ENCODE data around the gene ADAMTSL3. TPM values are rescaled to one million over a fixed set of nuclear protein-coding genes. Genes with fewer than 3 reads are reported as not detected.

The ADAMTSL3 gene
- total and polyA plus RNA-seq, 2 of the 8 experiments (the other 6 are each of a cell fraction or from before 2014, with no cell fraction given) = 0.35 to 1.4 TPM

DNA sequence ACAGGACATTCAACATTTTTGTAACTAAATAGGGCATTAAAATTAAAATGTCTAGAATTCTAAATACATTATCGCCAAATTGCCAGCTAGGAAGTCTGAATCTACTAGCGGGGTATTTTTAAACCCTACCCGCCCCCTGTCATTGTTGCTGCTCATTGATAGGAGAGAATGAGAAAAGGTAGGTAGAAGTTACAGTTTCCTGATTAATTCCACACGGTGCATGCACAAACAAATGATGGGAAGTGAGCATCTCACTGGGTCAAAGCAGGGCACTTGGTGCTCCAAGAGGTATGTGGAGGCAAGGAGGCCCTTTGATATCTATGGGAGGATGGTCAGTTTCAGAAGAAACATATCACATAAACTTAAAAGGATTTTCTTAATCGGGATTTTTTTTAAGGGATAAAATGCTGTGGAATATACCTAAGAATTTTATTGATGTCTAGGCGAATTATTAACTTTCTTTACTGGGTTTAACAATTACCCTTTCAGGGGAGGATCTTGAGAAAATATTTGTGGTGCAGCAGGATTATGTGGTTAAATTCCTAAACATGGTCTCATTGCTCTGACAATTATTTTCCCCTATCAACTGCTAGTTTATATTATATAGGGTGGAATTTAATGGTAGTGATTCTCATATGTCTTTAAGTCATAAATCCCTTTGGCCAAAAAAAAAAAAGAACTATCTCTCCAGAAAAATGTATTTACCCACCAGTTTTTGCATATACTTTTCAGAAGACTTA is 345.6 kb downstream of the ADAMTSL3 start:
- 72% methylated on average over 6 of the region's 6 CpGs; no CpG with 5 or more reads in 1 of the 2 experiments for WGBS, 2 experiments (ENCODE audit: extremely low coverage in 1 of 2, insufficient coverage in 1 of 2, insufficient read length in 1 of 2, insufficient replicate concordance in 2 of 2, low coverage in 1 of 2, low lambda C conversion rate in 2 of 2, missing lambda C conversion rate in 1 of 2)
- no peak overlapping the region for H4K91ac ChIP-seq (replicated peaks; ENCODE audit: insufficient read length, low read length)
- CTCF ChIA-PET (ENCODE audit: partially characterized antibody) = interaction anchor here (2.6 kb wide), 1 partner anchor 24 kb away, joined by 10 read pairs; no protein-coding TSS in a partner anchor
- TF ChIP-seq SP2 (IDR thresholded peaks at IDR 0.05; ENCODE audit: low read length) (no peak), SAP30 (IDR thresholded peaks at IDR 0.05; ENCODE audit: insufficient read depth, insufficient replicate concordance, low read length) (no peak), PHF8 (conservative IDR thresholded peaks at IDR 0.05; ENCODE audit: low read depth, low read length) (no peak), POU5F1 (IDR thresholded peaks at IDR 0.05; ENCODE audit: low read depth, low read length) (no peak), NRF1 (IDR thresholded peaks at IDR 0.05; ENCODE audit: low read depth, low read length) (no peak), SRF (IDR thresholded peaks at IDR 0.05; ENCODE audit: low read depth, low read length) (no peak), TAF1 (IDR thresholded peaks at IDR 0.05; ENCODE audit: low read depth, low read length) (no peak), ZNF274 (IDR thresholded peaks at IDR 0.05; ENCODE audit: borderline replicate concordance, extremely low read depth, low read length) (no peak), EZH2 (IDR thresholded peaks at IDR 0.05; ENCODE audit: low read depth, low read length, severe bottlenecking) (no peak)
- TF ChIP-seq, protein P1, sequence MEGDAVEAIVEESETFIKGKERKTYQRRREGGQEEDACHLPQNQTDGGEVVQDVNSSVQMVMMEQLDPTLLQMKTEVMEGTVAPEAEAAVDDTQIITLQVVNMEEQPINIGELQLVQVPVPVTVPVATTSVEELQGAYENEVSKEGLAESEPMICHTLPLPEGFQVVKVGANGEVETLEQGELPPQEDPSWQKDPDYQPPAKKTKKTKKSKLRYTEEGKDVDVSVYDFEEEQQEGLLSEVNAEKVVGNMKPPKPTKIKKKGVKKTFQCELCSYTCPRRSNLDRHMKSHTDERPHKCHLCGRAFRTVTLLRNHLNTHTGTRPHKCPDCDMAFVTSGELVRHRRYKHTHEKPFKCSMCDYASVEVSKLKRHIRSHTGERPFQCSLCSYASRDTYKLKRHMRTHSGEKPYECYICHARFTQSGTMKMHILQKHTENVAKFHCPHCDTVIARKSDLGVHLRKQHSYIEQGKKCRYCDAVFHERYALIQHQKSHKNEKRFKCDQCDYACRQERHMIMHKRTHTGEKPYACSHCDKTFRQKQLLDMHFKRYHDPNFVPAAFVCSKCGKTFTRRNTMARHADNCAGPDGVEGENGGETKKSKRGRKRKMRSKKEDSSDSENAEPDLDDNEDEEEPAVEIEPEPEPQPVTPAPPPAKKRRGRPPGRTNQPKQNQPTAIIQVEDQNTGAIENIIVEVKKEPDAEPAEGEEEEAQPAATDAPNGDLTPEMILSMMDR (IDR thresholded peaks at IDR 0.05; ENCODE audit: control extremely low read depth in 1 of 3, insufficient read depth in 1 of 3, low read depth in 1 of 3, low read length in 3 of 3) = no peak

More for the DNA sequence above, 345.6 kb downstream of the ADAMTSL3 start:
- POLR2A ChIA-PET (ENCODE audit: partially characterized antibody) = no interaction called here
- no peak overlapping the region for H2BK20ac ChIP-seq (ENCODE audit: low read length)
- H2BK15ac ChIP-seq (ENCODE audit: low read length) = no peak overlapping the region
- H4K5ac ChIP-seq (ENCODE audit: insufficient read length, low read depth, low read length) = no peak overlapping the region
- peaks cover 2% of the 10 kb centered on the region for H3K23me2 ChIP-seq (ENCODE audit: low read depth, low read length)
- no peak overlapping the region for H2AFZ ChIP-seq (ENCODE audit: low read length)
- no peak overlapping the region for H3K4ac ChIP-seq (replicated peaks; ENCODE audit: insufficient read length, low read depth, low read length)
- H4K20me1 ChIP-seq (replicated peaks in 1 of 2; ENCODE audit: control insufficient read depth in 1 of 2, insufficient read depth in 2 of 2, low read length in 2 of 2) = no peaks in the 10 kb centered on the region
- FAIRE-seq (no peak), DNase-seq (ENCODE audit: low read depth in 1 of 2, low spot score in 2 of 2) (no peak)
- no peak overlapping the region for H3K14ac ChIP-seq (ENCODE audit: insufficient read length)
- no peaks in the 10 kb centered on the region for H3K9me3 ChIP-seq (ENCODE audit: insufficient read depth in 2 of 2, low read depth in 1 of 2, low read length in 1 of 2)
- H3K4me1 ChIP-seq (replicated peaks in 1 of 4; ENCODE audit: control insufficient read depth in 3 of 4, insufficient read depth in 4 of 4, low read length in 3 of 4) = no peaks in the 10 kb centered on the region
- H3K27me3 ChIP-seq (replicated peaks in 1 of 4; ENCODE audit: control insufficient read depth in 3 of 4, extremely low read depth in 1 of 4, insufficient read depth in 3 of 4, low read length in 3 of 4) = no peaks in the 10 kb centered on the region
- H3K18ac ChIP-seq (ENCODE audit: extremely low read depth, low read length) = no peak overlapping the region
- H3K79me2 ChIP-seq (ENCODE audit: control insufficient read depth in 1 of 2, insufficient read depth in 2 of 2, low read length in 2 of 2) = no peaks in the 10 kb centered on the region
- no peak overlapping the region for H3K4me3 ChIP-seq (ENCODE audit: extremely low read depth in 1 of 4, insufficient read depth in 2 of 4, low read depth in 3 of 4, low read length in 4 of 4)
- H4K8ac ChIP-seq (ENCODE audit: extremely low read depth, insufficient read depth, low read length) = no peak overlapping the region
- no peak overlapping the region for H3K9ac ChIP-seq (replicated peaks in 1 of 4; ENCODE audit: extremely low read depth in 1 of 4, low read depth in 3 of 4, low read length in 3 of 4)
- no peak overlapping the region for H3K4me2 ChIP-seq (ENCODE audit: insufficient read depth in 1 of 2, low read depth in 2 of 2, low read length in 2 of 2)
- H2BK12ac ChIP-seq (ENCODE audit: low read depth, low read length) = no peak overlapping the region
- H3K23ac ChIP-seq (ENCODE audit: insufficient read length) = no peak overlapping the region
- no peak overlapping the region for H3K56ac ChIP-seq (replicated peaks; ENCODE audit: insufficient read length, low read depth, low read length)
- no peak overlapping the region for H2BK5ac ChIP-seq (ENCODE audit: low read depth, low read length)
- no peak overlapping the region for H2AK5ac ChIP-seq (ENCODE audit: low read depth, low read length)
- H3K36me3 ChIP-seq (ENCODE audit: control insufficient read depth in 2 of 4, insufficient read depth in 4 of 4, low read length in 3 of 4) = no peaks in the 10 kb centered on the region
- H3K27ac ChIP-seq (ENCODE audit: low read depth, low read length) = no peak overlapping the region
- no peaks in the 10 kb centered on the region for H3K79me1 ChIP-seq (ENCODE audit: low read depth, low read length)
- H2BK120ac ChIP-seq (replicated peaks; ENCODE audit: low read depth, low read length) = no peak overlapping the region
